Heart right ventricle (tissue), 16 donors: ENCODE measurements around the gene ENKD1. TPM values are rescaled to one million over a fixed set of nuclear protein-coding genes. Genes with fewer than 3 reads are reported as not detected.
A peak's percentile ranks its signal among the peaks of the same experiment; 100 is the strongest.

Experiments
- ATAC-seq, 8 donors: fragments of 200-7000 bp; cut with Tn5 transposase; one replicate each; pipeline ENCODE4 v1.9.1; 2020; ENCODE audit warnings: mild to moderate bottlenecking in 8 of 8, moderate library complexity in 8 of 8, moderate number of reproducible peaks in 1 of 8
- DNase-seq, 2 donors: peaks; one replicate each; pipeline ENCODE4 v3.0.0-alpha.2; 2020
- H3K27ac ChIP-seq, 10 donors: fragments of 200-600 bp; sonication (generic) in 2 of 10; one replicate each; pipeline versions ENCODE4 v1.5.0 to v1.8.0; 2020 to 2022; ENCODE audit warnings: mild to moderate bottlenecking in 3 of 10
- H3K27me3 ChIP-seq, 7 donors: fragments of 200-600 bp; one replicate each; pipeline ENCODE4 v1.8.0; 2021 to 2022; ENCODE audit warnings: mild to moderate bottlenecking in 2 of 7
- H3K36me3 ChIP-seq, 9 donors: fragments of 200-600 bp; sonication (generic) in 1 of 9; one replicate each; pipeline versions ENCODE4 v1.5.0 to v1.8.0; 2020 to 2022; ENCODE audit warnings: mild to moderate bottlenecking in 2 of 9
- H3K4me1 ChIP-seq, 9 donors: fragments of 200-600 bp; sonication (generic) in 1 of 9; one replicate each; pipeline versions ENCODE4 v1.5.0 to v1.8.0; 2020 to 2022; ENCODE audit warnings: mild to moderate bottlenecking in 4 of 9
- H3K4me3 ChIP-seq, 10 donors: fragments of 200-600 bp; sonication (generic) in 2 of 10; one replicate each; pipeline versions ENCODE4 v1.5.0 to v1.8.0; 2020 to 2022; ENCODE audit warnings: mild to moderate bottlenecking in 7 of 10, moderate library complexity in 2 of 10
- H3K9me3 ChIP-seq, 11 donors: fragments of 200-600 bp in 10 of 11; sonication (generic) in 2 of 11; one replicate each; pipeline versions ENCODE4 v1.5.0 to v1.8.0; 2013 to 2022; ENCODE audit warnings: mild to moderate bottlenecking in 2 of 11, control low read depth in 1 of 11, moderate library complexity in 1 of 11
- WGBS, 2 donors: extraction: QIAGEN DNeasy Blood & Tissue Kit; methylation state at CpG; one replicate each; pipeline ENCODE4 v1.1.7; 2013; ENCODE audit warnings: inconsistent platforms in 1 of 2; 5-methylcytosine and 5-hydroxymethylcytosine counted together
- intact Hi-C, 10 donors: fragments of 100-400 bp; cut with DNase I; formaldehyde crosslinking; loops; one replicate each; pipeline versions ENCODE4 v1.11.1 to v1.14.2; 2022
- polyA plus RNA-seq, 2 donors: library from polyadenylated mRNA; stranded (reverse); fragments of 200-250 nt; gene quantifications; one replicate each; pipeline ENCODE4 v1.2.3, GENCODE V29; 2013
- total RNA-seq, 10 donors: library from RNA; stranded (reverse); fragmentation: NEBNext Ultra II Directional in 3 of 10; extraction: Animal tissue kit (Norgen Biotek cat#: 25700) in 3 of 10; gene quantifications; one replicate each; pipeline versions ENCODE4 v1.2.1 to v1.2.4, GENCODE V29; 2021 to 2023
- TF ChIP-seq, protein P1 (sequence below), 9 donors: fragments of 200-600 bp; sonication (generic) in 2 of 9; IDR thresholded peaks; one replicate each; pipeline versions ENCODE4 v1.5.0 to v1.8.0; 2021 to 2022; ENCODE audit warnings: antibody characterized with exemption in 9 of 9, mild to moderate bottlenecking in 5 of 9, moderate library complexity in 1 of 9
- donor health status: Arrhythmogenic right ventricular cardiomyopathy.
- donor health status: ischemic (EF 13 %, LVEDD 7.1; RV severe dilation, severe dysfunction).
- donor health status: healthy with polysubstance abuse.
- donor health status: DM: no; HTN: yes; CAD: no.
- donor health status: DM: no; HTN: no; CAD: no.
- donor health status: ischemic (EF 25% LVEDD 6.9; RV normal size, moderate dysfunction).
- donor health status: ischemic (EF 25% LVEDD 5.7; RV mildly dilated, moderate dysfunction).
- donor health status: healthy.
- donor health status: DM: yes; HTN: yes; CAD: no.
- donor health status: Ischemic cardiomyopathy.
- donor health status: ischemic (EF 35%, LVEDD 5.7; RV mildly dilated, moderate dysfunction).
- donor health status: nonischemic (EF 11% LVEDD 7.7; RV severe dilation, severe dysfunction).
- donor health status: DM: yes; HTN: yes; CAD: no.
- donor health status: PGD.
- donor health status: ischemic (EF 29% LVEDD 5.4; RV normal size, mild dysfunction).
- donor health status: nonischemic (EF 23%, LVEDD 6.1; RV moderate dilation, normal function).

Gene ENKD1
- total and polyA plus RNA-seq, 12 donors: 3.6 to 30.9 (median 8.5) TPM

DNA sequence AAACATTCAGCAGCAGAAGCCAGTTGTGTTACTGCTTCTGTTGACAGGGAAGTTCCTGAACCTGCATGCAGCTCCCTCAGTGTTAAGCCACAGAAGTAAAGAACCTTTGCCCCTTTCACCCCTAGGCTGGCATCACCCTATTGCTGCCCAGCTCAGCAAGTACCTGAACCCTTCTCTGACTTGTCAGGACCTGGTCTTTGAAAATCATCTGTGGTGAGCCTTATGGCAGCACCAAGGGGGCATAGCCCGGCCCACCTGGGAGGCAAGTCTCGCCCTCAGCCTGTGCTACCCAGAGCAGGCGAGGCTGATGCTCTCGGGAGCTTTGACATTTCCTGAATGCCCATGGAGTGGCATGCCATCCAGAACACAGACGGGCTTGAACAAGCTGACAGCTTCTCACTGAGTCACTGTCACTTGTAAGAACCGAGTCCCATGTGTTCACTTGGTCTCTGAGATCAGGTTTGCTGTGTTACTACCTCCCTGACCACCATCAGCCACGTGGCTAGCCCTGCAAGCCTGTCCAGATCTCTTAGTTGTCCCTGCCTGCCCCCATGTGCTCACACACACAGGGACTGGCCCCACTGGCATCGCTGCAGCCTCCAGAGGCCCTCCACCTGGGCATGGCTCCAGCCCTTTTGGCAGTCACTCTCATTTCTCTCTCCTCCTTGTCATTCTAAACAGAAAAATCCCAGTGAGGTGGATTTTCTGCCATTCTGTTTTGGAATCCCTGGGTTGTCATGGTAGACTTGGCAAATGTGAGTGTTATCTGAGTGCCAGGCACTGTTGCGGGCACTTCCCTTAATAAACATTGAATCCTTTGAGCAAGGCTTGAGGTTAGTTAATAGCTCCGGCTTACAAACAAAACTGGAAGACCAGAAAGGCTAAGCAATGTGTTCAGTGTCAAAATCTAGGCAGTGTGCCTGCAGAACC is 24.5 kb downstream of the ENKD1 start:
- H3K4me3 ChIP-seq: no peak overlapping the region
- peaks cover 0 to 37% (median 17%) of the 10 kb centered on the region in 9 donors for H3K4me1 ChIP-seq
- TF ChIP-seq, protein P1, sequence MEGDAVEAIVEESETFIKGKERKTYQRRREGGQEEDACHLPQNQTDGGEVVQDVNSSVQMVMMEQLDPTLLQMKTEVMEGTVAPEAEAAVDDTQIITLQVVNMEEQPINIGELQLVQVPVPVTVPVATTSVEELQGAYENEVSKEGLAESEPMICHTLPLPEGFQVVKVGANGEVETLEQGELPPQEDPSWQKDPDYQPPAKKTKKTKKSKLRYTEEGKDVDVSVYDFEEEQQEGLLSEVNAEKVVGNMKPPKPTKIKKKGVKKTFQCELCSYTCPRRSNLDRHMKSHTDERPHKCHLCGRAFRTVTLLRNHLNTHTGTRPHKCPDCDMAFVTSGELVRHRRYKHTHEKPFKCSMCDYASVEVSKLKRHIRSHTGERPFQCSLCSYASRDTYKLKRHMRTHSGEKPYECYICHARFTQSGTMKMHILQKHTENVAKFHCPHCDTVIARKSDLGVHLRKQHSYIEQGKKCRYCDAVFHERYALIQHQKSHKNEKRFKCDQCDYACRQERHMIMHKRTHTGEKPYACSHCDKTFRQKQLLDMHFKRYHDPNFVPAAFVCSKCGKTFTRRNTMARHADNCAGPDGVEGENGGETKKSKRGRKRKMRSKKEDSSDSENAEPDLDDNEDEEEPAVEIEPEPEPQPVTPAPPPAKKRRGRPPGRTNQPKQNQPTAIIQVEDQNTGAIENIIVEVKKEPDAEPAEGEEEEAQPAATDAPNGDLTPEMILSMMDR (IDR thresholded peaks at IDR 0.05): peak in 1 of 9 donors; percentile 11
- WGBS, 2 donors: 33 to 53% methylated on average over 10 of the region's 10 CpGs
- DNase-seq: peak; percentile 78 to 81
- peak overlapping the region in 7 of 10 donors; percentile 25 to 58 (median 37) for H3K27ac ChIP-seq
- peaks cover 0 to 31% (median 19%) of the 10 kb centered on the region in 9 donors for H3K36me3 ChIP-seq
- ATAC-seq: peak; percentile 72 to 97 (median 91)
- no peaks in the 10 kb centered on the region for H3K9me3 ChIP-seq
- intact Hi-C loops: loop anchor here in 9 of 10 donors (2.0 to 10.0 kb wide), 5 partner anchors 75 to 121 kb away; partner anchors contain the start of gene CTCF (in 5 of the 9)
- peaks cover 9 to 28% (median 23%) of the 10 kb centered on the region in 7 donors for H3K27me3 ChIP-seq

DNA sequence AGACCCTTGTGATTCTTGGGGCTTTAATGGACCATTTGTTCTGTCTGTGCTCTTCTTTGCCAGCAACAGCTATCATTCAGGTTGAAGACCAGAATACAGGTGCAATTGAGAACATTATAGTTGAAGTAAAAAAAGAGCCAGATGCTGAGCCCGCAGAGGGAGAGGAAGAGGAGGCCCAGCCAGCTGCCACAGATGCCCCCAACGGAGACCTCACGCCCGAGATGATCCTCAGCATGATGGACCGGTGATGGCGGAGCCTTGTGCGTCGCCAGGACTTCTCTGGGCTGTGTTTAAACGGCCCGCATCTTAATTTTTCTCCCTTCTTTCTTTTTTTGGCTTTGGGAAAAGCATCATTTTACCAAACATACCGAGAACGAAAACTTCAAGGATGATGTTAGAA is 28.9 kb downstream of the ENKD1 start:
- TF ChIP-seq, protein P1 (IDR thresholded peaks at IDR 0.05): no peak
- intact Hi-C loops: loop anchor here in 1 of 10 donors (5.0 kb wide), 1 partner anchor 55 kb away; no protein-coding TSS in a partner anchor
- DNase-seq (no peak), ATAC-seq (no peak)
- no peak overlapping the region for H3K4me3 ChIP-seq
- H3K27me3 ChIP-seq: no peaks in the 10 kb centered on the region
- no peaks in the 10 kb centered on the region for H3K9me3 ChIP-seq
- no peak overlapping the region for H3K27ac ChIP-seq
- H3K4me1 ChIP-seq: peaks cover 0 to 24% (median 9%) of the 10 kb centered on the region in 9 donors
- WGBS, 2 donors: 84 to 91% methylated on average over 12 of the region's 12 CpGs
- H3K36me3 ChIP-seq: peaks cover 0 to 75% (median 35%) of the 10 kb centered on the region in 9 donors

DNA sequence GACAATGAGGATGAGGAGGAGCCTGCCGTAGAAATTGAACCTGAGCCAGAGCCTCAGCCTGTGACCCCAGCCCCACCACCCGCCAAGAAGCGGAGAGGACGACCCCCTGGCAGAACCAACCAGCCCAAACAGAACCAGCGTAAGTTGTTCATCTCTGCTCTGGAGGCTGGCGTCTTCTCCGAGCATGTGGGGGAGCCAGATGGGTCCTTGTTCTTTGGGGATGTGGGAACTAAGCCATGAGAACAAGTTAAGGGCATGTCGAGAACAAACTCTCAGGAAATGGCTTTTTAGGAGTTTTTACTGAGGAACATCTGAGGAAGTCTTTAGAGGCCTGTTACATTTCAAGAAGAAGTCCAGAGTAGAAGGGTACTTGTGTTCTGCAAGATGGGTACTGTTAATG is 29.8 kb downstream of the ENKD1 start:
- intact Hi-C loops: loop anchor here in 1 of 10 donors (5.0 kb wide), 1 partner anchor 54 kb away; no protein-coding TSS in a partner anchor
- Histone ChIP-seq H3K9me3 (no peaks in the 10 kb centered on the region), H3K36me3 (peaks cover 0 to 84% (median 35%) of the 10 kb centered on the region in 9 donors), H3K4me1 (peaks cover 0 to 24% (median 9%) of the 10 kb centered on the region in 9 donors), H3K27ac (no peak overlapping the region), H3K4me3 (no peak overlapping the region), H3K27me3 (no peaks in the 10 kb centered on the region)
- ATAC-seq (no peak), DNase-seq (no peak)
- WGBS, 2 donors: 89 to 94% methylated on average over 8 of the region's 8 CpGs
- TF ChIP-seq, protein P1 (IDR thresholded peaks at IDR 0.05): no peak

DNA sequence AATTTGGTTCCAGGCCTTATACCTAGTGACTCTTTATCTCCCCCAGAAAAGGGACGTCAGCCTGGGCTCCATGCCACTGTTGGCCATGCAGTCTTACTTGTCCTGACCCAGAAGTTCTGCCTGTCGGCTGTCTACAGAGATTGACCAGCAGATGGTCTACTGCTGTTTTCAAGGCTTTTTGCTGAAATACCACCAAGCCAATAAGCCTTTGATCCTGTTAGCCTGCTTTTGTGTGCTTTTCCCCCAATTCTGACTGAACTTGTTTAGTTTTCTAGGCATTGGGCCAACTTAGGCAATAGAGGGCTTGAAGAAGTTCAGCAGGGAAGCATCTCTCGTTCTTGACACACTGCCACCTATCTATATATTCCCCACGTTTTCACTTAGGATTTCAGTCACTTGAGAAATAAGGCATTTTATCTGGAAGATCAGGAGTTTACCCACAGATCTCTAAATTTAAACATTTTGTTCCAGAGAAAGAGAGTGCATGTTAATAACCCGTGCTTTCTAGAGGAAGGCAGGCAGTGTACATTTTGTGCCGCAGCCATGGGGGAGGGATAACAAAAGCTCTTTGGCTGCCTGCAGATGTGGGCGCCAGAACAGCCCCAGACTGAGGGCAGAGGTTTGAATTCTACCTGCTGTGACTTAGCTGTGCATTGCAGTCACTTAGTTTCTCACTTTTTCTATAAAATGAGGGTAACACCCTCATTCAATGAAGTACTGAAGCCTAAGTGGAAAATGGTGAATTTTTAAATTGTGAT is 34.0 kb downstream of the ENKD1 start:
- intact Hi-C loops: no loop called here
- TF ChIP-seq, protein P1 (IDR thresholded peaks at IDR 0.05): no peak

More for the DNA sequence above, 34.0 kb downstream of the ENKD1 start:
- peak in 5 of 8 donors; percentile 34 to 84 (median 62) for ATAC-seq
- 61 to 62% methylated on average over 7 of the region's 7 CpGs for WGBS, 2 donors
- Histone ChIP-seq H3K36me3 (peaks cover 0 to 100% (median 53%) of the 10 kb centered on the region in 9 donors), H3K27me3 (no peaks in the 10 kb centered on the region), H3K4me3 (no peak overlapping the region), H3K4me1 (peaks cover 0 to 13% (median 9%) of the 10 kb centered on the region in 9 donors), H3K27ac (no peak overlapping the region), H3K9me3 (no peaks in the 10 kb centered on the region)
- peak; percentile 58 for DNase-seq
